Central memory CD8-positive, alpha-beta T cell (primary cell): Measurements from ENCODE around the gene SEL1L.

Experiments used
- ATAC-seq: fragments of 150-1000 bp; cut with Tn5 transposase; replicated peaks from 2 replicates; pipeline ENCODE4 v1.10.0; 2022; ENCODE audit warnings: mild to moderate bottlenecking, moderate FRiP score, moderate number of reproducible peaks; ENCODE audit not compliant: poor library complexity, severe bottlenecking; ENCODE audit errors: extremely low read depth
- DNase-seq, 2 donors: peaks; one replicate each; pipeline ENCODE4 v3.0.0; 2021; ENCODE audit warnings: low spot score in 2 of 2
- H3K27ac Mint-ChIP-seq: one replicate; pipeline ENCODE4 v1.8.0; 2022; ENCODE audit warnings: low read depth, mild to moderate bottlenecking, moderate library complexity, mixed read lengths
- H3K27me3 Mint-ChIP-seq: one replicate; pipeline ENCODE4 v1.8.0; 2022; ENCODE audit warnings: mixed read lengths
- H3K36me3 Mint-ChIP-seq: one replicate; pipeline ENCODE4 v1.8.0; 2022; ENCODE audit warnings: mild to moderate bottlenecking, moderate library complexity, mixed read lengths; ENCODE audit not compliant: insufficient read depth
- H3K4me1 Mint-ChIP-seq: one replicate; pipeline ENCODE4 v1.8.0; 2022; ENCODE audit warnings: mixed read lengths
- H3K4me3 Mint-ChIP-seq: one replicate; pipeline ENCODE4 v1.8.0; 2022; ENCODE audit warnings: mild to moderate bottlenecking, moderate library complexity, mixed read lengths
- H3K9me3 Mint-ChIP-seq: one replicate; pipeline ENCODE4 v1.8.0; 2022; ENCODE audit warnings: mixed read lengths

SEL1L gene

DNA sequence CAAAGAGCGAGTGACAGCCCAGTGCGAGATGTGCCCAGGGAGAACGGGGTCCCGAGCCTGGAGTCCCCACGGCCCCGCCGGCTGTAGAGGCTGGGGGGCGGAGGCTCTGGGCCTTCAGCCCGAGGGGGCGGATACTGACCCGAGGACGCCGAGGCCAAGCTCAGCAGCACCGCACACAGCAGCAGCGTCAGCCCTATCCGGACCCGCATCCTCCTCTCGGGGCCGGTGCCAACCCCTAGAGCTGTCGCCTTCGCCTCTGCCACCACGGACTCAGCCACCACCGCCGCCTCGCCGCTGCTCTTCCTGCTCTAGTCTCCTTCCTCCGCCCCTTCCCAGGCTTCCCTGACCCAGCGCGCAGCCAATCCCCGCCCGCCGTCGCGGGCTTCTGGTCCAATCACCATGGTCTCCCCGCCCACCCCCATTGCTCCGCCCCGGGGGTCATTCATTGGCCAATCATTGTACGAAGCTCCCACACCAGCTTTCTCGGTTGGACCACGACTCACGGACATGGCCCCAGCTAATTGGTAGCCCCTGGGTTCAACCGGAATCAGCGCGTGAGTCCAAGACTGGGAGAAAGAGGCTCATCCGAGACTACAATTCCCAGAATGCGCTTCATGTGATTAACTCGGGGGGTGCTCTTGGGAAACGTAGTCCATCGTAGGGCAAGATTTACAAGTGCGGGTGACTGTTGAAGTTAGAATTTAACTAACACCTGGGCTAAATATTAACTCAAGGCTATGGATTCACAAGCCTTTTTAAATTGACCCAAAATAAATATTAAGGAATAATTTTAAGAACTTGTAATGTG, at the start of gene SEL1L:
SEL1L (minus strand) TSS at position 318 of the 808 bp plus-strand sequence; CDS start at position 209, 109 bp downstream.
- peaks cover 12% of the 10 kb centered on the region for H3K36me3 Mint-ChIP-seq
- no peaks in the 10 kb centered on the region for H3K9me3 Mint-ChIP-seq
- peaks cover 25% of the 10 kb centered on the region for H3K4me1 Mint-ChIP-seq
- peak within 1 kb of the TSS; percentile 93 for H3K4me3 Mint-ChIP-seq
- DNase-seq (peak; percentile 99 to 100), ATAC-seq (peak; percentile 95)
- peaks cover 11% of the 10 kb centered on the region for H3K27me3 Mint-ChIP-seq
- H3K27ac Mint-ChIP-seq, result peak within 1 kb of the TSS; percentile 85

GRCh38 chr14:81582420-81582819, 48.8 kb upstream of the SEL1L start:
- Mint-ChIP-seq H3K36me3 (no peaks in the 10 kb centered on the region), H3K9me3 (no peaks in the 10 kb centered on the region), H3K27me3 (peaks cover 32% of the 10 kb centered on the region), H3K4me1 (no peaks in the 10 kb centered on the region), H3K4me3 (no peak overlapping the region), H3K27ac (no peak overlapping the region)
- ATAC-seq (no peak), DNase-seq (no peak)

DNA sequence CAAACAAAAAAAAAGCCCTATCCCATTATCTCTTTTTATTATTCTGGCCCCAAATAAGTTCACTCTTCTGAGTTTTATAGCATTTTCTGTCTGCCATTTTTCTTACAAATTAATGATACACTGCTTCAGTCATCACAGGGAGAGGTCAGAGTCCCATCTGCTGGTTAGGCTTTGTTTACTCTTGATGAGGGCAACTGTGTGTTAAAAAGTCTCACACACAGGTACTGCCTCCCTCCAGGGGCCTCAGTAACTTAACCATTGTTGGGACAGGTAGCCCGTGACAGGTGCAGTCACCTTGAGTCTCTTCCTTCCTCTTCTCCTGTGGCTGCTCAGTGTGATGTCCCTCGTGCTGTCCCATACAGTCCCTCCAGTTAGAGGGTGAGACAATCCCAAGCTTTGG, 45.5 kb upstream of the SEL1L start:
- no peak for DNase-seq
- Mint-ChIP-seq H3K36me3 (no peaks in the 10 kb centered on the region), H3K9me3 (no peaks in the 10 kb centered on the region), H3K27me3 (peaks cover 51% of the 10 kb centered on the region), H3K27ac (no peak overlapping the region), H3K4me1 (no peaks in the 10 kb centered on the region), H3K4me3 (no peak overlapping the region)
- ATAC-seq, result no peak

DNA sequence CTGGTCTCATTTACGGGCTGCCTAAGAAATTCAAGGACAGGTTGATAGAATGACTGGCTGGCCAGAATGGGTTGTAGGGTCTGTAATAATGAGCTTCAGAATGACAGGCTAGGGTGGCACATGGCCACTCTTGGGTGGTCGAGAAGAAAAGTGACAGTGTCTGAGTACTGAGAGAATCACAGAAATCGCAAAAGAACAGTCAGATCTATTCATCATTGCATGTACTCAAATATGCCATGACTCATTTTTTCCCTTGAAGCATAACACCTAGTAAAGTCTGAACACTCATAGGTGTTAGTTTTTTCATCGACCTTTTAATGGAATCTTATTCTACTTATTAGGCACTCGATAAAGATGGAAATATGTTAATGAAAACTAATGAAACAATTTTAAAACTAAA, 37.8 kb upstream of the SEL1L start:
- no peak overlapping the region for H3K27ac Mint-ChIP-seq
- no peaks in the 10 kb centered on the region for H3K36me3 Mint-ChIP-seq
- DNase-seq, result no peak
- no peaks in the 10 kb centered on the region for H3K4me1 Mint-ChIP-seq
- H3K27me3 Mint-ChIP-seq, result peaks cover 57% of the 10 kb centered on the region
- ATAC-seq, result no peak
- H3K4me3 Mint-ChIP-seq, result no peak overlapping the region
- H3K9me3 Mint-ChIP-seq, result no peaks in the 10 kb centered on the region

GRCh38 chr14:81567302-81567701, 33.6 kb upstream of the SEL1L start:
- H3K36me3 Mint-ChIP-seq, result no peaks in the 10 kb centered on the region
- H3K4me1 Mint-ChIP-seq, result no peaks in the 10 kb centered on the region
- H3K27me3 Mint-ChIP-seq, result peaks cover 42% of the 10 kb centered on the region
- ATAC-seq (no peak), DNase-seq (no peak)
- H3K9me3 Mint-ChIP-seq, result no peaks in the 10 kb centered on the region
- no peak overlapping the region for H3K4me3 Mint-ChIP-seq
- H3K27ac Mint-ChIP-seq, result no peak overlapping the region

DNA sequence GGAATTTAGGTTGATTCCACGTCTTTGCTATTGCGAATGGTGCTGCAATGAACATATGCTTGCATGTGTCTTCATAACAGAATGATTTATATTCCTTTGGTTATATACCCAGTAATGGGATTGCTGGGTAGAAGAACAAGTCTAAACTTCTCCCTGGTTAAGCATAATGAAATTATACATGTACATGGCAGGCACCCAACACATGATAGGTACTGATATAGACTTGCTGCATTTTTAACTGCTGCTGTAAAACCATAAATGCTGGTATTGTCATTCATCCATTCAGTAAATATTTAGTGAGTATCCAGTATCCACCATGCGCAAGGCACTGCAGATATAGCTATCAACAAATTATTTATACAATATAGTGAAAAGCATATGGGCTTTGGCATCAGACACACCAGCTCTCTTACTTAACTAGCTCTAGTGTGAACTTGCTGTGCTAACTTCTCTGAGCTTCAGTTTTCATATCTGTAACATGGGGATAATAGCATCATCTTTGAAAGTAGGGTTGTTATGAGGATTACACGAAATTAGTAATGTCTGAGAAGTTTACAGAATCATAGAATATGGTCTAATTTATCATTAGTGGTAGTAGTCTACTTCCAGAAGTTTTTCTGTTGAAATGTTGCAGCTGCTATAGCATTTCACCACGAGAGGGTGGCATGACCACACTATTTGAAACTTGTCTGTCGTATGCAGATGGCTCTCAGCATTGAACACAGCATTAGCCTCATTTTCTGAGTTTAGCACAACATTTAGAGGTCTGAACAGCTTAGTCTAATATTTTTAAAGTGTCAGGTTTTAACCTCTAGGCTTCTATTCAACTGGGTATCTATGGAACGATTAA, 32.0 kb upstream of the SEL1L start:
- DNase-seq (no peak), ATAC-seq (no peak)
- H3K27me3 Mint-ChIP-seq, result peaks cover 42% of the 10 kb centered on the region
- H3K27ac Mint-ChIP-seq, result no peak overlapping the region
- no peak overlapping the region for H3K4me3 Mint-ChIP-seq
- no peaks in the 10 kb centered on the region for H3K4me1 Mint-ChIP-seq
- no peaks in the 10 kb centered on the region for H3K9me3 Mint-ChIP-seq
- no peaks in the 10 kb centered on the region for H3K36me3 Mint-ChIP-seq

GRCh38 chr14:81562818-81563217, 29.2 kb upstream of the SEL1L start:
- ATAC-seq (no peak), DNase-seq (no peak)
- Mint-ChIP-seq H3K36me3 (no peaks in the 10 kb centered on the region), H3K27ac (no peak overlapping the region), H3K4me3 (no peak overlapping the region), H3K9me3 (no peaks in the 10 kb centered on the region), H3K4me1 (no peaks in the 10 kb centered on the region), H3K27me3 (peaks cover 20% of the 10 kb centered on the region)

DNA sequence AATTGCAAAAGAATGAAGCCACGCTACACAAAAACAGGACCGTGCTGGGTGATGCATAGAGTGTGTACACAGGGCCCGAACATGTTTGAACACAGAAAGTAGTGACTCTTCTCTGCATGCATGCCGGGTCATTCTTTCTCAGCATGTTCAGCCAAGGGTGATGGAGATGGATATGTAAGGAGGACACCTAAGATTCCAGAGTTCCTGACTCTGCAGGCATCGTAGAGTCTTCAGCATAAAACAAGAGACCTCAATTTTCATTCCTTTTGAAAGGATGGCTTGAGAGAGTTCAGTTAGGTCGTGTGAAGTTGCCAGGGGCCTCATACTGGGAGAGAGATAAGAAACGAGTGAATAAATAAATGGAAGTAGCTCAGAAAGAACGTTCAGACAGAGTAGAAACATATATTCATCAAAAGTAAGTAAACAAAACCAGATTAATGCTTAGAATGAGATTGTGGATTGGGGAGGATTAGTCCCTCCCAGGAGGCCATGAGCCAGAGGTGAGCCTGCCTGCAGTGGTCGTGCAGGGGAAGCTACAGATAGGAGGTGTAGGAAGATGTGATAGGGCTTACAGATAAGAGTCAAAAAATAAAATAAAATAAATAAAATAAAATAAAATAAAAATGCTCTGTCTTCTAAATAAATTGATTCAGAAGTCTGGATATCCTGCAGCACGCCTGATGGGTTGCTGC, 27.6 kb upstream of the SEL1L start:
- ATAC-seq (no peak), DNase-seq (no peak)
- H3K27me3 Mint-ChIP-seq, result peaks cover 8% of the 10 kb centered on the region
- no peaks in the 10 kb centered on the region for H3K9me3 Mint-ChIP-seq
- H3K4me3 Mint-ChIP-seq, result no peak overlapping the region
- no peak overlapping the region for H3K27ac Mint-ChIP-seq
- no peaks in the 10 kb centered on the region for H3K4me1 Mint-ChIP-seq
- H3K36me3 Mint-ChIP-seq, result no peaks in the 10 kb centered on the region

- Mint-ChIP-seq H3K4me1 (no peaks in the 10 kb centered on the region), H3K27ac (no peak overlapping the region), H3K27me3 (peaks cover 8% of the 10 kb centered on the region), H3K9me3 (no peaks in the 10 kb centered on the region), H3K36me3 (no peaks in the 10 kb centered on the region), H3K4me3 (no peak overlapping the region)
- DNase-seq (no peak), ATAC-seq (no peak)
These were observed 25.7 kb upstream of the SEL1L start for GRCh38 chr14:81559385-81559784.

DNA sequence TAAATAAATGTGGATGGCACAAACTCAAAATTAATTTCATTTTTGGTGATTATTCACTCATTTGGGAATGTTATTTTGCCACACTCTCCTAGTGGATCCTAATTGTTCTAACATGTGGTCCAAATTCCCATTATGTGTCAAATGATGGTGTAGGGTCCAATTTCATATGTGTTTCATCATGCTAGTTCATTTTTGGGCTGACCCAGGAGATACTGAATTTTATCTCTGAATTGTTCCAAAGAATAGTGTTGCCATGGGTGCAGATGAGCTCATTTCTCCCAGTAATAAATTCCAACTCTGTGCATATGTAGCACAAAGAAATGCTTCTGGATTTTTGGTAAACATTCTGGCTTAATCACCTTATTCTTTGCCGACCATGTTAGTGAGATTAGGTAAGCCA, 23.5 kb upstream of the SEL1L start:
- no peak overlapping the region for H3K27ac Mint-ChIP-seq
- no peak overlapping the region for H3K4me3 Mint-ChIP-seq
- no peaks in the 10 kb centered on the region for H3K9me3 Mint-ChIP-seq
- H3K36me3 Mint-ChIP-seq, result no peaks in the 10 kb centered on the region
- no peaks in the 10 kb centered on the region for H3K27me3 Mint-ChIP-seq
- no peak for ATAC-seq
- no peaks in the 10 kb centered on the region for H3K4me1 Mint-ChIP-seq
- DNase-seq, result no peak

- H3K4me3 Mint-ChIP-seq, result no peak overlapping the region
- H3K27me3 Mint-ChIP-seq, result no peaks in the 10 kb centered on the region
- H3K27ac Mint-ChIP-seq, result no peak overlapping the region
- no peaks in the 10 kb centered on the region for H3K36me3 Mint-ChIP-seq
- H3K9me3 Mint-ChIP-seq, result no peaks in the 10 kb centered on the region
- DNase-seq (no peak), ATAC-seq (no peak)
- H3K4me1 Mint-ChIP-seq, result no peaks in the 10 kb centered on the region
These were observed 22.0 kb upstream of the SEL1L start for GRCh38 chr14:81555684-81556083.

DNA sequence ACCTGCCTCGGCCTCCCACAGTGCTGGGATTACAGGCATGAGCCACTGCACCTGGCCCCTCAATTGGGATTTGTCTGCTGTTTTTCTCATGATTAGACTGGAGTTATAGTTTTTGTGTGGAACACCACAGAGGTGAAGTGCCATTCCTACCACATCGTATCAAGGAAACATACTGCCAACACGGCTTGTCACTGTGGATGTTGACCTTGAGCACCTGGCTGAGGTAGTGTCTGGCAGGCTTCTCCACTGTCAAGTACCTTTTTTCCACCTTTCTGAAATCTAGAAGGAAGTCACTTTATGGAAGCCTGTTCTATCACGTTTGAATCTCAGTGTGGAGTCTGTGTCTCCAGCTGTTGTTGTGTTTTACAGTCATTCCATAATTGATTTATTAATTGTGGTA, 21.4 kb upstream of the SEL1L start:
- Mint-ChIP-seq H3K27ac (no peak overlapping the region), H3K4me1 (no peaks in the 10 kb centered on the region), H3K9me3 (no peaks in the 10 kb centered on the region), H3K36me3 (no peaks in the 10 kb centered on the region), H3K27me3 (no peaks in the 10 kb centered on the region), H3K4me3 (no peak overlapping the region)
- DNase-seq, result no peak
- no peak for ATAC-seq
